ENCODE results near the gene ERC2.
"Not testable (repeated sequence)": the region's sequence is repeated elsewhere in the genome, so short reads cannot be mapped to it uniquely, and the experiment has no call there.

Gene ERC2

GRCh38 chr3:56118968-56119367, 349.3 kb downstream of the ERC2 start:
- DNase-seq: no peak
- intact Hi-C loops (cut with DNase I): no loop called here

- intact Hi-C loops (cut with DNase I): no loop called here
- DNase-seq: no peak
Measured at GRCh38 chr3:56115698-56116097, 352.6 kb downstream of the ERC2 start.

- intact Hi-C loops (cut with DNase I): no loop called here
- no peak for DNase-seq
Measured at GRCh38 chr3:56115199-56115598, 353.1 kb downstream of the ERC2 start.

GRCh38 chr3:56113908-56114307, 354.4 kb downstream of the ERC2 start:
- no peak for DNase-seq
- intact Hi-C loops (cut with DNase I): no loop called here

- intact Hi-C loops (cut with DNase I): no loop called here
Measured at GRCh38 chr3:56113231-56113630, 355.0 kb downstream of the ERC2 start.

GRCh38 chr3:56111606-56112304, 356.5 kb downstream of the ERC2 start:
- DNase-seq: no peak
- intact Hi-C loops (cut with DNase I): no loop called here

More at GRCh38 chr3:56113231-56113630, 355.0 kb downstream of the ERC2 start:
- no peak for DNase-seq

GRCh38 chr3:56110886-56111285, 357.4 kb downstream of the ERC2 start:
- no peak for DNase-seq
- intact Hi-C loops (cut with DNase I): no loop called here

GRCh38 chr3:56107157-56107556, 361.1 kb downstream of the ERC2 start:
- intact Hi-C loops (cut with DNase I): no loop called here
- no peak for DNase-seq

- intact Hi-C loops (cut with DNase I): no loop called here
- no peak for DNase-seq
Measured at GRCh38 chr3:56102032-56102431, 366.2 kb downstream of the ERC2 start.

- no peak for DNase-seq
- intact Hi-C loops (cut with DNase I): no loop called here
Measured at GRCh38 chr3:56101576-56101975, 366.7 kb downstream of the ERC2 start.

- intact Hi-C loops (cut with DNase I): no loop called here
- no peak for DNase-seq
Measured at GRCh38 chr3:56096999-56097398, 371.3 kb downstream of the ERC2 start.

- no peak for DNase-seq
- intact Hi-C loops (cut with DNase I): no loop called here
Measured at GRCh38 chr3:56094170-56094569, 374.1 kb downstream of the ERC2 start.

- no peak for DNase-seq
- intact Hi-C loops (cut with DNase I): no loop called here
Measured at GRCh38 chr3:56089739-56090138, 378.5 kb downstream of the ERC2 start.

GRCh38 chr3:56087451-56088053, 380.7 kb downstream of the ERC2 start:
- intact Hi-C loops (cut with DNase I): no loop called here
- no peak for DNase-seq

GRCh38 chr3:56086355-56086754, 381.9 kb downstream of the ERC2 start:
- no peak for DNase-seq
- intact Hi-C loops (cut with DNase I): no loop called here

GRCh38 chr3:56081246-56081645, 387.0 kb downstream of the ERC2 start:
- DNase-seq: no peak
- intact Hi-C loops (cut with DNase I): no loop called here

- intact Hi-C loops (cut with DNase I): no loop called here
- DNase-seq: no peak
Measured at GRCh38 chr3:56076746-56077145, 391.5 kb downstream of the ERC2 start.

GRCh38 chr3:56075089-56075488, 393.2 kb downstream of the ERC2 start:
- no peak for DNase-seq

GRCh38 chr3:56069766-56070165, 398.5 kb downstream of the ERC2 start:
- no peak for DNase-seq
- intact Hi-C loops (cut with DNase I): no loop called here

More at GRCh38 chr3:56075089-56075488, 393.2 kb downstream of the ERC2 start:
- intact Hi-C loops (cut with DNase I): no loop called here

GRCh38 chr3:56066405-56066804, 401.9 kb downstream of the ERC2 start:
- DNase-seq; intact Hi-C loops (cut with DNase I): not testable (repeated sequence)

- intact Hi-C loops (cut with DNase I): no loop called here
- no peak for DNase-seq
Measured at GRCh38 chr3:56064684-56065083, 403.6 kb downstream of the ERC2 start.

Measured in head of caudate nucleus (tissue), 42 donors.